Stimulated activated CD4-positive, alpha-beta T cell treated with anti-CD3 and anti-CD28 coated beads, Interleukin-2, amount 100 ng/mL, for 48 hours (primary cell): ENCODE data around the gene SLC23A1.
"Not testable (repeated sequence)": the region's sequence is repeated elsewhere in the genome, so short reads cannot be mapped to it uniquely, and the experiment has no call there.

Source experiments
- DNase-seq, 2 donors: peaks; one replicate each; pipeline ENCODE4 v3.0.0-alpha.2; 2020

The SLC23A1 gene

GRCh38 chr5:139368613-139369012 is 14.5 kb downstream of the SLC23A1 start:
- DNase-seq = no peak

GRCh38 chr5:139364466-139364865 is 18.6 kb downstream of the SLC23A1 start:
- DNase-seq = no peak

GRCh38 chr5:139363937-139364336 is 19.2 kb downstream of the SLC23A1 start:
- DNase-seq = no peak

- DNase-seq = no peak
These were observed 21.2 kb downstream of the SLC23A1 start for GRCh38 chr5:139361835-139362429.

- no peak for DNase-seq
These were observed 22.7 kb downstream of the SLC23A1 start for GRCh38 chr5:139360384-139360783.

- DNase-seq = no peak
These were observed 25.0 kb downstream of the SLC23A1 start for GRCh38 chr5:139358064-139358463.

- not testable (repeated sequence) for DNase-seq
These were observed 27.2 kb downstream of the SLC23A1 start for GRCh38 chr5:139355900-139356299.

- DNase-seq = no peak
These were observed 28.9 kb downstream of the SLC23A1 start for GRCh38 chr5:139354186-139354585.

- DNase-seq = not testable (repeated sequence)
These were observed 35.2 kb downstream of the SLC23A1 start for GRCh38 chr5:139347863-139348262.

- DNase-seq = not testable (repeated sequence)
These were observed 37.7 kb downstream of the SLC23A1 start for GRCh38 chr5:139345442-139345841.

- no peak for DNase-seq
These were observed 38.9 kb downstream of the SLC23A1 start for GRCh38 chr5:139344177-139344576.

GRCh38 chr5:139343476-139343875 is 39.6 kb downstream of the SLC23A1 start:
- no peak for DNase-seq

GRCh38 chr5:139342423-139342723 is 40.7 kb downstream of the SLC23A1 start:
- DNase-seq = no peak

- DNase-seq = peak; percentile 95
These were observed 41.2 kb downstream of the SLC23A1 start, which contains the start of gene PAIP2 for GRCh38 chr5:139341689-139342422. PAIP2 (plus strand) TSS chr5:139341854; CDS start chr5:139363785, 21,931 bp downstream.

- DNase-seq = no peak
These were observed 41.9 kb downstream of the SLC23A1 start for GRCh38 chr5:139341187-139341688.

- DNase-seq = no peak
These were observed 43.0 kb downstream of the SLC23A1 start for GRCh38 chr5:139340051-139340450.

GRCh38 chr5:139335811-139336210 is 47.3 kb downstream of the SLC23A1 start:
- DNase-seq = no peak
